ENCODE results near the gene CLTCL1. TPM values are rescaled to one million over a fixed set of nuclear protein-coding genes. Genes with fewer than 3 reads are reported as not detected.
A peak's percentile ranks its signal among the peaks of the same experiment; 100 is the strongest.

Gene CLTCL1
- total RNA-seq, 2 donors from 2014 or later: 0.66 to 2.3 TPM

- Histone ChIP-seq H3K4me3 (peak overlapping the region; percentile 77 to 98), H3K9me3 (no peaks in the 10 kb centered on the region), H3K27ac (peak overlapping the region in 1 of 4 donors; percentile 78), H3K36me3 (replicated peaks in 1 of 2; ENCODE audit: insufficient read depth in 1 of 2, low read depth in 2 of 2) (no peaks in the 10 kb centered on the region), H3K4me1 (peaks cover 17% of the 10 kb centered on the region), H3K27me3 (no peaks in the 10 kb centered on the region)
- ATAC-seq (no peak), DNase-seq (peak in 1 of 4 donors; percentile 16)
- TF ChIP-seq CTCF (IDR thresholded peaks at IDR 0.05): no peak
- no peak for TF ChIP-seq POLR2A (IDR thresholded peaks at IDR 0.05)
- intact Hi-C loops (cut with DNase I): no loop called here
- WGBS, 2 donors: 18 to 19% methylated on average over 27 of the region's 27 CpGs
Measured at GRCh38 chr22:19290400-19291217, 910 bp downstream of the CLTCL1 start.

GRCh38 chr22:19289475-19290161 is 1.9 kb downstream of the CLTCL1 start:
- 79 to 83% methylated on average over 5 of the region's 5 CpGs for WGBS, 2 donors
- intact Hi-C loops (cut with DNase I): loop anchor here (10.0 kb wide), 1 partner anchor 105 kb away; no protein-coding TSS in a partner anchor

GRCh38 chr22:19287889-19288288 is 3.6 kb downstream of the CLTCL1 start:
- intact Hi-C loops (cut with DNase I): loop anchor here (10.0 kb wide), 1 partner anchor 103 kb away; no protein-coding TSS in a partner anchor
- ATAC-seq: no peak
- TF ChIP-seq POLR2A (IDR thresholded peaks at IDR 0.05) (no peak), CTCF (IDR thresholded peaks at IDR 0.05) (no peak)
- H3K4me3 ChIP-seq: no peak overlapping the region
- no peak for DNase-seq
- no peak overlapping the region for H3K27ac ChIP-seq
- WGBS, 2 donors: 66 to 80% methylated on average over 4 of the region's 4 CpGs
- H3K27me3 ChIP-seq: no peaks in the 10 kb centered on the region
- no peaks in the 10 kb centered on the region for H3K36me3 ChIP-seq (replicated peaks in 1 of 2; ENCODE audit: insufficient read depth in 1 of 2, low read depth in 2 of 2)
- H3K9me3 ChIP-seq: no peaks in the 10 kb centered on the region
- H3K4me1 ChIP-seq: peaks cover 17% of the 10 kb centered on the region

More at GRCh38 chr22:19289475-19290161, 1.9 kb downstream of the CLTCL1 start:
- Histone ChIP-seq H3K4me1 (peaks cover 17% of the 10 kb centered on the region), H3K4me3 (no peak overlapping the region), H3K9me3 (no peaks in the 10 kb centered on the region), H3K36me3 (replicated peaks in 1 of 2; ENCODE audit: insufficient read depth in 1 of 2, low read depth in 2 of 2) (no peaks in the 10 kb centered on the region), H3K27ac (no peak overlapping the region), H3K27me3 (no peaks in the 10 kb centered on the region)
- no peak for TF ChIP-seq POLR2A (IDR thresholded peaks at IDR 0.05)
- TF ChIP-seq CTCF (IDR thresholded peaks at IDR 0.05): no peak
- ATAC-seq: no peak
- DNase-seq: no peak

- Histone ChIP-seq H3K4me3 (no peak overlapping the region), H3K27ac (no peak overlapping the region), H3K36me3 (replicated peaks in 1 of 2; ENCODE audit: insufficient read depth in 1 of 2, low read depth in 2 of 2) (no peaks in the 10 kb centered on the region), H3K27me3 (no peaks in the 10 kb centered on the region), H3K4me1 (peaks cover 10% of the 10 kb centered on the region), H3K9me3 (no peaks in the 10 kb centered on the region)
- intact Hi-C loops (cut with DNase I): loop anchor here (10.0 kb wide), 1 partner anchor 102 kb away; no protein-coding TSS in a partner anchor
- no peak for DNase-seq
- TF ChIP-seq POLR2A (IDR thresholded peaks at IDR 0.05) (no peak), CTCF (IDR thresholded peaks at IDR 0.05) (no peak)
- 46 to 49% methylated on average over 5 of the region's 5 CpGs for WGBS, 2 donors
- no peak for ATAC-seq
Measured at GRCh38 chr22:19287076-19287707, 4.3 kb downstream of the CLTCL1 start.
